Activated CD8-positive, alpha-beta memory T cell treated with anti-CD3 and anti-CD28 coated beads, Interleukin-2, amount 50 U/mL, for 24 hours (primary cell): ENCODE results near the gene UGDH.

Source experiments
- DNase-seq: peaks from one replicate; pipeline ENCODE4 v3.0.0-alpha.2; 2020; ENCODE audit errors: extremely low read depth

Gene UGDH

GRCh38 chr4:39452860-39453587, 74.2 kb downstream of the UGDH start:
- no peak for DNase-seq

GRCh38 chr4:39452153-39452859, 74.9 kb downstream of the UGDH start:
- DNase-seq: no peak

GRCh38 chr4:39451423-39452023, 75.7 kb downstream of the UGDH start:
- DNase-seq: no peak

GRCh38 chr4:39450618-39451017, 76.6 kb downstream of the UGDH start:
- DNase-seq: no peak
